HG03064 (cell line): ENCODE measurements around the gene GPRC6A.
A peak's percentile ranks its signal among the peaks of the same experiment; 100 is the strongest.

ENCODE experiments used
- ATAC-seq: cut with Tn5 transposase; IDR thresholded peaks from one replicate; pipeline ENCODE4 v1.9.1; 2021; ENCODE audit warnings: low read depth; ENCODE audit not compliant: unreplicated experiment

GPRC6A gene

DNA sequence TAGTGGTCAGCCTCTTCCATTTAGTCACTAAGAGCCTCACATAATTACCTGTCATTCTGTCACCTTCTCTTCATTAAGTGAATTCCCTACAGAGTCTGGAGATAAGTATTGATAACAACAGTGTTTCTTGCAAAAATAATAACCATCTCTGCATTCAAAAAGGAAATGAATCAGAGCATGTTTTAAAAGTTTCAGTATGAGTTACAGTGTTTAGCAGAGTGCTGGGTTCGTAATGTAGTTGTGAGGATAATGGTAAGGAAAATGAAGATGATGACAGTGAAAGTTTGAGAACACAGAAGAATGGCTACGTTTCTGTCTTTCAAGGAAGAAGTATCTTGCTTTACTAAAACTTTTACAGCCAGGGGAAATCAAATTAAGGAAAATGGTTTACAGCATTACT, 31.3 kb downstream of the GPRC6A start:
- no peak for ATAC-seq

DNA sequence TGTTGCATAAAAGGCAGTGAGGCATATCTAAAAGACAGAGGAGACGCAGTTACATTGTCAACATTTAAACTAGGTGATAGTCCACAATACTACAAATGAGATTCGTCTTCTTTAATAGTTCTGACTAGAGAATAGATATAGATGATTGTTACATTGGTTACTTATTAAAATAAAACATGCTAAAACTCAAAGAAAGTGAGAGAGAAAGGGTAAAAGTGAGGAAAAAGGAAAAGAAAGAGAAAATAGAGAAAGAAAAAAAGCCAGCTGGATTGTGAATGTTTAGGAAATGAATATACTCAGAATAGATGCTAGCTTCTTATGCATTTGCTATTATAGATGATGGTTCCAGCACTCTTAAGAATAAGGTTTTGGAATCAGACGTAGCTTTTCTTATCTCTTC, 35.7 kb downstream of the GPRC6A start:
- ATAC-seq, result no peak

DNA sequence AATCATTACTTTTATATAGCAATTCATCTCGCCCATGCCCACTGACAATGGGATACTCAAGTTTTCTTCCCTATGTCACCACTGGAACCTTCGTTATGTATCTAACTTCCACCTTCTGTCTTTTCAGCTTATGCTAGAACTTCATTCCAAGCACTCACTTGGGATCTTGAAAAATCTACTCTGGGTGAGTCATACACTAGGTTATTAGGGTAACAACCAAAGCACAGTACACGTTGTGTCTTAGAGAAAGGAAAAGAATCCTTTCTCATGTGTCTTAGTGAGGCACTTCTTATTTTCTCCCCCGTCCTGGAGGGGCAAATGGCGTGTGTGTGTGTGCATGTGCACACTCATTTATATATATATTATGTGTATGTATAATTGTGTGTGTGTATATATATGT, 45.0 kb downstream of the GPRC6A start:
- ATAC-seq, result no peak

DNA sequence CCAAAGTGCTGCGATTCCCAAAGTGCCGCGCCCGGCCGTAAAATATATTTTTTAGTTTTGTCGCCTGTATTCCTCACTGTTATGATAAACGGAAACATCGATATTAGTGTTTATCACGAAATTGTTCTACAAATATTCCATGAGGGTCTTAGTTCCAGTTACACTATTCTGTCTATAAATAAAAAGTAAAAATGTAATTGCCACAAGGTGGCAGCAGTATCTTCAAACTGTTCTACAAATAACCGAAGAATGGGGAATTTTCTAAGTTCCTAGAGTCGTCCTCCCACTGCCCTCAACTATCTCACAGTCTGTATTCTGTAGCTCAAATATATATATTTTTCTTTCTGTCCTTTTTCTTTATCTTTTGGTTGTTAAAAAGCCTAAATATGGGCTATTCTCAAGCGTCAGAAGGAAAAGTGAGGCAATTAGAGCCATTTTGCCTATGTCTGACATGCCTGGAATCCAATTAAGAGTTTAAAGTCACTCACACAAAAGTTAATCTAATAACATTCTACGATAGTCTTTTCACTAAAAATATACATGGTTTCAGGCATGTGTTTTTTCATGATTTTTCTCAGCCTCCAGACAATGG, 49.2 kb downstream of the GPRC6A start:
- ATAC-seq, result peak; percentile 65

- no peak for ATAC-seq
Observed at GRCh38 chr6:116773886-116774285, 55.0 kb downstream of the GPRC6A start.

DNA sequence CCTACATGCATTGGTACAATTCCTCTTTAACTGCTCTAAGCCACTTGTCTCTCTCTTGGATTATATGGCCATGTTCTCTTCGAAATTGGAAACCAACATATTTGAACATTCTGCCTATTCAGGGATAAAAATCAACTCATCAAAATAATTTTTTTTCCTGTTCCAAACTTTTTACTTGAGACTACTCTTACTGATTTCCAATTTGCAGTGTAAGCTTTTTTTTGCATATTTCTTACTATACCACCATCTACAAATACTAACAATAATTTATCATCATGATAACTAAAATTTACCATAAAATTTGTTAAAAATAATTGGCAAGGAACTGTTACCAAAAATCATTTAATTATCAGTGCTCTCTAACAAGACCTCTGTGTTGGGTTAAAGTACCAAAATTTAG, 56.4 kb downstream of the GPRC6A start:
- ATAC-seq, result no peak

DNA sequence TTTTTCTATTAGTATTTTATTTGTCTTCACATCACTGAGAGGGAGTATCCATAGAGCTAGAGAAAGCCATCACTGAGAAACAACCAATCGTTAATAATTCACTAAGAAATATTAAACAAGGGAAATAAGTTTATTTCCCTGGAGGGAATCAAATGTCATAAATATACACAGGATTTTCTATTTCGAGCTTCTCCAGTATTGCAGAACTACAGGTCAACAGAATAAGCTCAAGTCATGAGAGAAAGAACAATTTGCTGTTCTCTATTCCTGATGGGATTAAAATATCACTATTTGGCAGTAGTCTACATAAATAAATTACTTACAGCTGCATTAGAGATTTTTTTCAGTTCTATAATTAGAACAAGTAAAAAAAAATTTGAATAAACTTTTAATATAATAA, 61.2 kb downstream of the GPRC6A start:
- ATAC-seq, result no peak

- no peak for ATAC-seq
Observed at GRCh38 chr6:116766506-116767176, 62.2 kb downstream of the GPRC6A start.

- ATAC-seq, result no peak
Observed at GRCh38 chr6:116764961-116765841, 63.7 kb downstream of the GPRC6A start, which contains the start of gene FAM162B. TSS of gene FAM162B (minus strand) at chr6:116765719. CDS start at chr6:116765576, 143 bp downstream.

DNA sequence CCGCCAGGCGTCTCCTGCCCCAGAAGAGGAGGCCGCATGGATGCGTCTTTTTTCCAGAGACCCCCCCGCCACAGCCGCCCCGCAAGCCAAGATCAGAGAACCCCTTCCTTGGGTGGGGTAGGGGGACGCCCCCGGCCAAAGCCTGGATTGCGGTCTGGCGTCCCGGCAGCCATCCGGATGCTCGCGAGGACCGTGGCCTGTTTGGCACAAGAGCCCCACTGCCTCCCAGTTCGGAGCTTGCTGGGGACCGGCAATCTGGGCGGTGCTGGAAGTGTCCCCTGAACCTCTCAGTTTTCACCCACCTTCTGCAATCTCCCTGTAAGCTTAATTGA, 64.3 kb downstream of the GPRC6A start:
- ATAC-seq, result no peak

DNA sequence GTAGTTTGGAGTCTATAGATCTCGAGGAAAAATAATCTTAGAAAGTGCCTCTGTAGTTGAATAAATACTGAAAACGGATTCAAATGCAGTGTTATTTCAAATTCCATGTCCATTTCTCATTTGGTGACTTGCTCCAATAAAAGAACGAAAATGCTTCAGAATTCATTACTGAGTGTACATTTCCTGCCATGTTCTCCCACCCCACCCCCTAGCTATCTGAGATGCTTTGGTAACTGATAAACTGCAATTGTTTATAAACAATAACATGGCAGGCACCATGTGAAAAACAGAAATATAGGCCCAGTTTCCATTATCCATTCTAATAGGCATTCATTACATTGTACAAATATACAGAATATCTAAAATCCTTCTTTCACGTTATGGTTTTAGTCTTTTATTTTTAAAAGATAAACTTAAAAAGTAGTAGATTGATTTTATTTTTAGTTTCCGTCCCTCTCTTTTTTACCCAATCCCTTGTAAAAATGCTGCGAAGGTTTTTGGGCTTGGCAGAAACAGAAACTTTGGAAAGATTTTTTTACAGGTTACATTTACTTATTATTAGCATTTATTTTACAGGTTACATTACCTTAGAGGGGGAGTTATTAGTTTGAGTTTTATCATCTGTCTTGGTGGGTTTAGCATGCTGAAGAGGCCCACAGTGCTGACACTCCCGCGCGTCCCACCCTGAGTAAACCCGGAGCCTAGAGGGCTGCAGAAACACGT, 64.8 kb downstream of the GPRC6A start:
- ATAC-seq, result no peak

- no peak for ATAC-seq
Observed at GRCh38 chr6:116763048-116763447, 65.8 kb downstream of the GPRC6A start.

DNA sequence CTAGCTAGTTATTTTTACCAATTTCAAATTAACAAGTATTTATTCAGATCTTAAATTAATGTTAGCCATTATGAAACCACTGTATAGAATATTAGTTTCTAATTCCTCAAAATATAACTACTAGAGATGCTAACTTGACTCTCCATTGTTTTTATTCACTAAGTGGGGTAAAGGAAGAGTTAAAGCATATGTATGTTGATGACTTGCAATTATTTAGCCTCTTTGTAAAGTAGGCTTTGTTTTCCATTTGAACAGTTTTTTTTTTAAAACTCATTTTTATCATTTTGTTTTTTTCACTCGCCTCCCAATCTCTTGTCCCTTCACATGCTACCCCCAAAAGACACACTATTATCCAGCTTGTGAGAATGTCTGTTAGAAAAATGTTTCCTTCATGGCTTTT, 66.6 kb downstream of the GPRC6A start:
- ATAC-seq, result no peak

DNA sequence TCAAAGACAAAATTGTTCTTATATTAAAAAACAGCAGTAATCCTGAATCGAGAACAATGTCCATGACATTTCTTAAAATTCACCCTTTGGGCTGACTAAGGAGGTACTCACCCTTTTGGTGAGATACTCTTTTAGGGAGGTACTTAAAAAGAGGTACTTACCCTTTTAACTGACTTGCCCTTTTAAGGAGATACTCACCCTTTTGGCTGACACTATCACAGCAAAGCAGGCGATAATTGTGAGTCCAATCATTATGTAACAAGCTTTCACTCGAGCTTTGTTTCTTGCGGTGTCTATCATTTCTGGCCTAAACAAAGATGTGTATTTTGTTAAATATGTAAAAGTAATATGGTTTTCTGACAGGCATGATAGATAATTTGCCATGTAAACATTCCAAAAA, 67.1 kb downstream of the GPRC6A start:
- no peak for ATAC-seq

DNA sequence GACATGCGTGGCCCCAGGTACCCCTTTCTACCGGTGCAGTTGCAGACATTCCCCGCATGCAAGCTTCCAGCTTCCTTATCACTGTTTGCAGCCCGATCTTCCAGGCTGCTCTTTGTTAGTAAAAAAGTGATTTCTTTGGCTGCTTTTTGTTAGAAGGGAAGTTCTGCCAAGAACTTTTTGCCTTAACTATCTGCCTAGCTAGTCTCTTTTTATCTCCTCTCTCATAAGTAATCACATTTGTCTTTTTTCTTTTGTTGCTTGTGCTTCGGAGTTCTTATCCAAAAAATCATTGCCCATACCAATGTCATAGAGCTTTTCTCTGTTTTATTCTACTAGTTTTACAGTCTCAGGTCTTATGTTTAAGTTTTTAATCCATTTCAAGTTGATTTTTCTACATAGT, 83.7 kb downstream of the GPRC6A start:
- no peak for ATAC-seq
